Measurements from ENCODE around the gene PSEN1.
"Not testable (repeated sequence)": the region's sequence is repeated elsewhere in the genome, so short reads cannot be mapped to it uniquely, and the experiment has no call there.

Gene PSEN1

GRCh38 chr14:73153272-73153671, 17.0 kb downstream of the PSEN1 start:
- no peak overlapping the region for H3K4me3 ChIP-seq (ENCODE audit: low read depth, low read length)
- TF ChIP-seq, protein P1, sequence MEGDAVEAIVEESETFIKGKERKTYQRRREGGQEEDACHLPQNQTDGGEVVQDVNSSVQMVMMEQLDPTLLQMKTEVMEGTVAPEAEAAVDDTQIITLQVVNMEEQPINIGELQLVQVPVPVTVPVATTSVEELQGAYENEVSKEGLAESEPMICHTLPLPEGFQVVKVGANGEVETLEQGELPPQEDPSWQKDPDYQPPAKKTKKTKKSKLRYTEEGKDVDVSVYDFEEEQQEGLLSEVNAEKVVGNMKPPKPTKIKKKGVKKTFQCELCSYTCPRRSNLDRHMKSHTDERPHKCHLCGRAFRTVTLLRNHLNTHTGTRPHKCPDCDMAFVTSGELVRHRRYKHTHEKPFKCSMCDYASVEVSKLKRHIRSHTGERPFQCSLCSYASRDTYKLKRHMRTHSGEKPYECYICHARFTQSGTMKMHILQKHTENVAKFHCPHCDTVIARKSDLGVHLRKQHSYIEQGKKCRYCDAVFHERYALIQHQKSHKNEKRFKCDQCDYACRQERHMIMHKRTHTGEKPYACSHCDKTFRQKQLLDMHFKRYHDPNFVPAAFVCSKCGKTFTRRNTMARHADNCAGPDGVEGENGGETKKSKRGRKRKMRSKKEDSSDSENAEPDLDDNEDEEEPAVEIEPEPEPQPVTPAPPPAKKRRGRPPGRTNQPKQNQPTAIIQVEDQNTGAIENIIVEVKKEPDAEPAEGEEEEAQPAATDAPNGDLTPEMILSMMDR (IDR thresholded peaks at IDR 0.05; ENCODE audit: insufficient read depth, low read depth, low read length, missing control alignments): no peak
- no peak for DNase-seq (ENCODE audit: low read depth)

- no peak overlapping the region for H3K4me3 ChIP-seq (ENCODE audit: low read depth, low read length)
- no peak for DNase-seq (ENCODE audit: low read depth)
- TF ChIP-seq, protein P1 (IDR thresholded peaks at IDR 0.05; ENCODE audit: insufficient read depth, low read depth, low read length, missing control alignments): no peak
Observed at GRCh38 chr14:73162251-73162650, 25.9 kb downstream of the PSEN1 start.

- no peak for DNase-seq (ENCODE audit: low read depth)
- TF ChIP-seq, protein P1 (IDR thresholded peaks at IDR 0.05; ENCODE audit: insufficient read depth, low read depth, low read length, missing control alignments): no peak
- H3K4me3 ChIP-seq (ENCODE audit: low read depth, low read length): no peak overlapping the region
Observed at GRCh38 chr14:73166399-73166798, 30.1 kb downstream of the PSEN1 start.

DNA sequence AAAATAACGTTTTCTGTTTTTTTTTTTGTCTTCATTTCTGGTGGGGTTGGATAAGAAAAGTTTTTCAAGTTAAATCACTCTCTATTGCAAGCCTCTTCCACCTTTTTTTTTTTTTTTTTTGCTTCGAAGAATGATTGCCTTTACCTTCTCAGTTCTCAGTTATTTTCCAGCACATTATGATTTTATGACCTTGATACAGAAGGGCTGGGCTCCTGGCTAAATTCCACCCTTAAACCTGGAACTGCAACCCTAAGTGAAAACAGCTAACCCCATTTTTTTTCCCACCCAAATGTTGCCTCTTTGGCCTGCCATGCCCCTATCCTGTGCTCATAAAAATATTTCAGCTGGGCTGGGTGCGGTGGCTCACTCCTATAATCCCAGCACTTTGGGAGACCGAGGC, 31.4 kb downstream of the PSEN1 start:
- TF ChIP-seq, protein P1 (IDR thresholded peaks at IDR 0.05; ENCODE audit: insufficient read depth, low read depth, low read length, missing control alignments): no peak
- DNase-seq (ENCODE audit: low read depth): no peak
- no peak overlapping the region for H3K4me3 ChIP-seq (ENCODE audit: low read depth, low read length)

DNA sequence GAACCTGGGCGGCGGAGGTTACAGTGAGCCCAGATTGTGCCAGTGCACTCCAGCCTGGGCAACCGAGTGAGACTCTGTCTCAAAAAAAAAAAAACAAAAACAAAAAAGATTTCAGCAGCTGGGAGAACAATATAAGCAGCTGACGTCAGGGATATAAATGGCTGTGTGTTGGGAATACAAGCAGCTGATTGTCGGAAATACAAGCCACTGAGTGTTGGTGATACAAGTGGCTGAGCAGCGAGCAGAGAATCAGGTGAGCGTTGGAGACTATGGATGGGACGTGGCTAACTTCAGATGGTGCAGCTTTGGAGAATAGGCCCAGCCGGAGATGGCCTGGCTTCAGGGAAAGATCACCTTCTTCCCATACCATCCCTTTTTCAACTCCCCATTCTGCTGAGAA, 32.0 kb downstream of the PSEN1 start:
- TF ChIP-seq, protein P1 (IDR thresholded peaks at IDR 0.05; ENCODE audit: insufficient read depth, low read depth, low read length, missing control alignments): no peak
- DNase-seq (ENCODE audit: low read depth): no peak
- no peak overlapping the region for H3K4me3 ChIP-seq (ENCODE audit: low read depth, low read length)

- no peak overlapping the region for H3K4me3 ChIP-seq (ENCODE audit: low read depth, low read length)
- TF ChIP-seq, protein P1 (IDR thresholded peaks at IDR 0.05; ENCODE audit: insufficient read depth, low read depth, low read length, missing control alignments): no peak
- no peak for DNase-seq (ENCODE audit: low read depth)
Observed at GRCh38 chr14:73168691-73169090, 32.4 kb downstream of the PSEN1 start.

- DNase-seq (ENCODE audit: low read depth); H3K4me3 ChIP-seq (ENCODE audit: low read depth, low read length): not testable (repeated sequence)
Observed at GRCh38 chr14:73169855-73170254, 33.5 kb downstream of the PSEN1 start.

Measured in GM12865 (cell line).